Stimulated activated CD4-positive, alpha-beta T cell treated with anti-CD3 and anti-CD28 coated beads, Interleukin-12 subunit alpha, Interleukin-12 subunit beta, amount 100 ng/mL, for 48 hours (primary cell): ENCODE results near the gene DIPK1B.
"Not testable (repeated sequence)": the region's sequence is repeated elsewhere in the genome, so short reads cannot be mapped to it uniquely, and the experiment has no call there.

Source experiments
- DNase-seq, 3 donors: peaks; one replicate each; pipeline ENCODE4 v3.0.0-alpha.2; 2020; ENCODE audit warnings: low read depth in 2 of 3, low spot score in 1 of 3

Gene DIPK1B

GRCh38 chr9:136751814-136752213 lies 39.4 kb downstream of the DIPK1B start:
- no peak for DNase-seq

DNA sequence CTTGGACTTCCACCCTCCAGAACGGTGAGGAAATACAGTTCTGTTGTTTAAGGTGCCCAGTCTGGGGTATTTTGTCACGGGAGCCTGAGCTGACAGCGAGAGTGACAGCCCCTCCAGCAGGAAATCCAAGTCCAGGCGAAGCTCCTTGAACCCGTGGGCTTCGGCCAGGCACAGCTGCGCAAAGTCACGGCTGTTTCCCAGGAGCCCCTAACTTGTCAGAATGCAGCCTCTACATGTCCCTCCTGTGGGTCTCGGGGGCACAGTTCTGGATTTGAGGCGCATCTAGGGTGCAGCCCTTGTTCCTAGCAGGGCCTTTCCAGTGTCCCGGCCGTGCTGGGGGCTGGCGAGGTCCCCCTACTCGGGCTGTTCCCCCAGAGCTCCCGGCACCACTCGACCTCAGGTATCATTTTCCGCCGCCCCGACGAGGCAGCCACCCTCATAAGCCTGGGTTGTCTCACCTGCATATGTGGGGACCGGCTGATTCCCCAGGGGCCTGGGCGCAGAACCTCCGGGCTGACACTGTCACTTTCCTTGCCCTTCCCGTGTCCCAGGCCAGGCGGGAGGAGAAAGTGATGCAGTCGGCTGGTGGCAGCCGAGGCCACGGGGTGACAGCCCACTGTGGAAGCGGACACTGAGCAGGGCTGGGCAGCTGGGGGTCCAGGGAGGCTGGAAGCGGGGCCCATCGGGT lies 41.1 kb downstream of the DIPK1B start:
- no peak for DNase-seq

DNA sequence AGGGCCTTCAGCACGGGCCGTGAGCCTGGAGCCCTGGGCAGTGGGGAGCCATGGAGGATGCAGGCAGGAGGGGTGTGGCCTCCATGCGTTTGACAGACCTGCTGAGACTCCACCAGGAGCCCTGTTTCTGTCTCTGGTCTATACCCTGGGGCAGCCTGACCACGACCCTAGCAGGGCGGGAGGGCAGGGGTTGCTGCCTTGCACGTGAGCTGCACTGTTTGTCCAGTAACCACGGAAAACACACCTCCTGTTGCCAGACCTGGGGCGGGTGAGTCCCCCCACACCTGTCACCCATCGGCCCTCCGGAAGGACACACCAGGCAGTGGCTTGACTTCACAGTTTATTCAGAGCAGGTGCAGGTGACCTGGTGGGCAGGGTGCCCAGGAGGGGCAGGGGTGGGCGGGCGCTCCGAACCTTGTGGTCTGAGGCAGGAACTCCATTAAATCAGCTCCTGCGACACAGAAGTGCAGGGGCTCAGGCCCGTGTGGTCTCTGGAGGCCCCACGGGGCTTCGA lies 41.7 kb downstream of the DIPK1B start:
- no peak for DNase-seq

- no peak for DNase-seq
Measured at GRCh38 chr9:136754626-136755301, 42.4 kb downstream of the DIPK1B start.

- DNase-seq, result not testable (repeated sequence)
Measured at GRCh38 chr9:136755302-136756133, 43.1 kb downstream of the DIPK1B start.

- DNase-seq, result no peak
Measured at GRCh38 chr9:136756134-136756438, 43.7 kb downstream of the DIPK1B start.

DNA sequence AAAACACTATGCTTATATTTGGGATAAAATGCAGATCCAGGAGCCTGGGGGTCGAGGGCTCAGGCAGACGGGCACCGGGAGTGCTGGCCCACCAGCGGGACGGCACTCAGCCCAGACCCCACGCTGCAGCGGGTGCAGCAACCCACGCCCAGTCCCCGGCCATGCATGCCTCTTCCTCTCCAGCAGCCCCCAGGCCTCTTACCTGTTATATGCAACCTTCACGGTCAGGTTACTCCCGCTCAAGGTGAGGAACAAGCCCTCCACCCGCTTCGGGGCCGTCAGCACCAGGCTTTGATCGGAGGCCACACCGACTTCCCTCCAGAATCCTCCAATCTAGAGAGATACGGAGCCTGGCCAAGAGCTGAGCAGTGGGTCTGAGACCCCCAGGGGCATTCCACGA lies 44.5 kb downstream of the DIPK1B start:
- DNase-seq, result no peak

DNA sequence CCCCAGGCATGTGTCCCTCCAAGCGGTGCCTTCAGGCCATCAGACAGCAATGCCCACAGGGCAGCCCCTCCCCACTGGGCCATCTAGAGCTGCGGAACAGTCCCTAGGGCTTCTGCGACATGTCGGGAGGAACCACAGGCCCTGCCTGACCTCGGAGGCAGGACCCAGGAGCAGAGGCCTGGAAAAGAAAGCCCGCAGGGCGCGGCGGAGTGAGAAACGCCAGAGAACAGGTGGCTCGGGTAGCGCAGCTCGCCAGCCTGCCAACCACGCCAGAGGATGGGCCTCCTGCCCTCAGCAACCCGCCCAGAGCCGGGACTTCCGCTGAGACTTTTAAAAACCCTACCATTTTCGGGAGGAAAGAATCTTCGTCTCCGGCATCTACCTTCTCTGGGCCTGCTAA lies 45.0 kb downstream of the DIPK1B start:
- no peak for DNase-seq

- no peak for DNase-seq
Measured at GRCh38 chr9:136757751-136758140, 45.4 kb downstream of the DIPK1B start.

DNA sequence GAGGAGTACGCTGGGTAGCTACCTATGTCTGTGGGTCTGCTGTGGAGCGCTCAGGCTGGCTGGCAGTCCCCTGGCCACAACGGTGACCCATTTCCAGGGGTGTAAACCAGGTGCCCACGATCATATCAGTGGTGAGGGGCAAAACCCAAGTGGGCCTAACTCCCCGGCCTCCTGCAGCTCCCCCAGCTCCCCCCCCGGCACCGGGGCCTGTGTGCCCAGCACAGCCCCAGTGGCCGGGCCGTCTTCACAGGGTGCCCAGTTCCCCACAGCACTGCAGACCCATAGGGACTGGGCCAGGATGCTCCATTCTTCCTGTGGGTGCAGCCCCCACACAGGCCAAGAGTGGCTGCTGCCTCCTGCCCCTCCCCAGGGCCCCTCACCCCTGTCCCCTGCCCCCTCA lies 46.6 kb downstream of the DIPK1B start:
- DNase-seq, result no peak

GRCh38 chr9:136759436-136760325 lies 47.3 kb downstream of the DIPK1B start:
- no peak for DNase-seq

GRCh38 chr9:136760424-136760823 lies 48.1 kb downstream of the DIPK1B start:
- no peak for DNase-seq

DNA sequence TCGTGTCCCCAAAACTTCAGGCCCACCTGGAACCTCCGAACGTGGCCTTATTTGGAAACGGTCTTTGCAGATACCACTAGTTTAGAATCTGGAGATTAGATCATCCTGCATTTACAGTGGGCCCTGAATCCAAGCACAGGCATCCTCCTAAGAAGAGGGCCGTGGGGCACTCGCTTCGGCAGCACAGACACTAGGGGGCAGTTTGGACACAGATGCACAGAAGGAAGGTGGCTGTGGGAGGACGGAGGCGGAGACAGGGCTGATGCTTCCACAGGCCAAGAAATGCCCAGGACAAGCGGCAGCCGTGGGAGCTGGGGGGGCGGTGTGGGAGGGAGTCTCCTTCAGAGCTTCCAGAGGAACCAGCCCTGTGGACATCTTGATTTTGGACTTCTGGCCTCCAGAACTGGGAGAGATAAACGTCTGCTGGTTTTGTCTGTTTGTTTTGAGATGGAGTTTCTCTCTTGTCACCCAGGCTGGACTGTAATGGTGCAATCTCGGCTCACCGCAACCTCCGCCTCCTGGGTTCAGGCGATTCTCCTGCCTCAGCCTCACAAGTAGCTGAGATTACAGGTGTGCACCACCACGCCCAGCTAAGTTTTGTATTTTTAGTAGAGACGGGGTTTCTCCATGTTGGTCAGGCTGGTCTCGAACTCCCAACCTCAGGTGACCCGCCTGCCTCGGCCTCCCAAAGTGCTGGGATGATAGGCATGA lies 48.6 kb downstream of the DIPK1B start:
- DNase-seq, result not testable (repeated sequence)

GRCh38 chr9:136761545-136761981 lies 49.2 kb downstream of the DIPK1B start:
- no peak for DNase-seq

DNA sequence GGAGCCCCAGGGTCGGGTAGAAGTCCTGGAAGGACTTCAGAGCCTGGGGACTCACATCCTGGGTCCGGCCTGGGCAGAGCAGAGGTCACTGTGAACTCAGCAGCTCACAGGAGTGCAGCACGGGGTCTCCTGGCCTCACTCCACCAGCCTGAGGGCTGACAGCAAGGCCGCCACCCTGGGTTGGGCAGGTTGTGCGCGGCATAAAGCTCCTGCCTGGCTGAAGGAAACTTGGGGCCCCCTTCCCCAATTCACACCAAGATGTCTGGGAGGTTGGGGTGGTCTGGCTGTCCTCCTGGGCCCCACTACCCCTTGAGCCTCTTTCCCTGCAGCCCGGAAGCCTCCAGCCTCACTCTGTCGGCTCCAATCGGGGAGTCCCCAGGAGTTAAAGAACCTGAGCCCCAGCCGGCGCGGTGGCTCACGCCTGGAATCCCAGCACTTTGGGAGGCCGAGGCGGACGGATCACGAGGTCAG lies 49.9 kb downstream of the DIPK1B start:
- no peak for DNase-seq

DNA sequence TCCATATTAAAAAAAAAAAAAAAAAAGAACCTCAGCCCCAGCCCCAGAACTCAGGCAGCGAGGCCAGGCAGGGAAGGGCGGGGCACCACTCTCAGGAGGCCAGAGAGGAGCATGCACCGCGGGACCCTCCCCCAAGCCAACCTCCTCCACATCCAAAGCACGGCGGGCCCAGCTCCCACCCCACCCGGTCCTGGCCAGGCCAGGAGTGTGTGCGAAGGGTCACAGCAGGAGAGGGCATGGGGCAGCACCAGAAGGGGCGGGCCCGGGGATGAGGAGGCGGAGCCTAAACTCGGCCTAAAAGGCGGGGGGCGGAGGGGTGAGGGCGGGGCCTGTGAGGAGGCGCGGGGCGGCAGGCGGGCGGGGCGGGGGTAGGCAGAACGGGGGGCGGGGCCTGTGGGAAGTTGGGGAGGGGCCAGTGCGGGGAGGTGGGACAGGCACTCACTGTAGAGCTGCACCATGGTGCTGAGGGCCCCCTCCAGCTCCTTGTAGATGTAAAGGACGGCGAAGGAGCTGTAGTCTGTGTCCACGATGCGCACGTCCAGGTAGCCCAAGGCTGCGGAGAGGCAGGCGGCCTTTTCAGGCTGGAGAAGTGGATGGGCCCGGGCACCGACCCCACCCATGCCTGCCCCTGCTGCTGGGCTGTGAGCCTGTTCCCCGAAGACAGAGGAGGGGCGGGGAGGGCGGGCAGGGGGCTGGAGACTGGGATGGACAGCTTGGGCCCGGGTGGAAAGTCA lies 50.7 kb downstream of the DIPK1B start:
- DNase-seq, result peak in 1 of 3 donors; percentile 54

GRCh38 chr9:136763649-136764035 lies 51.3 kb downstream of the DIPK1B start:
- DNase-seq, result no peak

GRCh38 chr9:136764301-136764891 lies 52.0 kb downstream of the DIPK1B start, which contains the start of gene LCN15:
TSS of gene LCN15 (minus strand) at chr9:136764518. CDS start at chr9:136764488, 30 bp downstream.
- no peak for DNase-seq

DNA sequence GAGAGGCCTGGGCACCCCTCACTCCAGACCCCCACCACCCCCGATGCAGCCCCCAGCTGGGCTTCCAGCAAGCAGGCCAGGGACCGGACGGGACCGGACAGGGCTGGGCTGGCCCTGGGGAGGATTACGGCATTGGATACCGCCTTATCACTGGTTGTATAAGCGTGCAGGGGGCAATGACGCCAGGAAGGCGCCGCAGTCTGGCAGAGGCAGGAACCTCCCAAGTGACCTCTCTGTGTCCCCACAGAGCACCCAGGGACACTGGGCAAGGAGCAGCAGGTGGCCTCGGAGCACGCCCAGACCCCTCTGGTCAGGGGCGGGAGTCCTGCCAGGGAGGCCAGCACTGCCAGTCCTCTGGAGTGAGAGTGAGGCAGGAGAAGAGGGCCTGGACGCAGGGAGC lies 52.7 kb downstream of the DIPK1B start:
- DNase-seq, result no peak
